TTC549 (cell line): ENCODE measurements around the gene CELSR1.
"Not testable (repeated sequence)": the region's sequence is repeated elsewhere in the genome, so short reads cannot be mapped to it uniquely, and the experiment has no call there.

Source experiments
- FAIRE-seq: peaks from 2 replicates; lab custom pipeline; 2012; peaks lifted over from hg19 to GRCh38; lab: Jason Lieb, UNC

Gene CELSR1

GRCh38 chr22:46318576-46318975 lies 218.8 kb downstream of the CELSR1 start:
- no peak for FAIRE-seq

- FAIRE-seq: no peak
Measured at GRCh38 chr22:46317646-46318045, 219.8 kb downstream of the CELSR1 start.

- FAIRE-seq: no peak
Measured at GRCh38 chr22:46315976-46316375, 221.4 kb downstream of the CELSR1 start.

- FAIRE-seq: not testable (repeated sequence)
Measured at GRCh38 chr22:46312848-46313247, 224.6 kb downstream of the CELSR1 start.

GRCh38 chr22:46312056-46312455 lies 225.4 kb downstream of the CELSR1 start:
- no peak for FAIRE-seq
